IMR-90 (cell line): ENCODE measurements around the gene SLCO6A1. TPM values are rescaled to one million over a fixed set of nuclear protein-coding genes. Genes with fewer than 3 reads are reported as not detected.

Source experiments
- ATAC-seq: fragments of 200-7000 bp; cut with Tn5 transposase; 2 replicates; pipeline ENCODE4 v1.9.1; 2020; ENCODE audit warnings: low read depth, mild to moderate bottlenecking, moderate library complexity
- BruUV-seq: library from RNA; stranded (reverse); fragments of 400-500 nt; replicated peaks from 2 replicates; lab custom pipeline; 2021; lab: Mats Ljungman, UMichigan
- CTCF ChIA-PET: fragments of 300-600 bp; formaldehyde crosslinking; extraction: SDS; loops from one replicate; lab custom pipeline; 2021; ENCODE audit warnings: antibody characterized with exemption; lab: Yijun Ruan, JAX
- POLR2A ChIA-PET: fragments of 300-600 bp; sonication (Branson Sonifier 250); formaldehyde crosslinking; loops from one replicate; lab custom pipeline; 2022; ENCODE audit warnings: antibody characterized with exemption; ENCODE audit not compliant: unreplicated experiment; lab: Charles Lee
- DNase-seq: peaks from one replicate; pipeline ENCODE4 v3.0.0; 2013
- H2AFZ ChIP-seq: replicated peaks from 2 replicates; pipeline ENCODE3; 2013; ENCODE audit warnings: low read length, mild to moderate bottlenecking; ENCODE audit not compliant: poor library complexity
- H2AK5ac ChIP-seq: 2 replicates; pipeline ENCODE4 v1.6.1; 2013; ENCODE audit warnings: low read depth, low read length, inconsistent platforms
- H2AK9ac ChIP-seq: replicated peaks from 2 replicates; pipeline ENCODE3; 2013; ENCODE audit warnings: mild to moderate bottlenecking, low read depth, low read length, moderate library complexity; ENCODE audit not compliant: poor library complexity
- H2BK120ac ChIP-seq: 2 replicates; pipeline ENCODE4 v1.6.1; 2013; ENCODE audit warnings: low read depth, low read length, inconsistent platforms
- H2BK15ac ChIP-seq: 3 replicates; pipeline ENCODE4 v1.6.1; 2013; ENCODE audit warnings: low read depth, low read length, inconsistent platforms
- H2BK20ac ChIP-seq: 2 replicates; pipeline ENCODE4 v1.6.1; 2013; ENCODE audit warnings: low read depth, mild to moderate bottlenecking, inconsistent platforms, low read length, moderate library complexity
- H2BK5ac ChIP-seq: 2 replicates; pipeline ENCODE4 v1.6.1; 2013; ENCODE audit warnings: mild to moderate bottlenecking, low read depth, low read length, inconsistent platforms; ENCODE audit not compliant: poor library complexity, severe bottlenecking
- H3K14ac ChIP-seq: replicated peaks from 2 replicates; pipeline ENCODE4 v1.6.1; 2013; ENCODE audit warnings: low read depth, low read length, inconsistent platforms
- H3K18ac ChIP-seq: 2 replicates; pipeline ENCODE4 v1.6.1; 2013; ENCODE audit warnings: low read depth, low read length, control low read depth
- H3K23ac ChIP-seq: 2 replicates; pipeline ENCODE4 v1.6.1; 2013; ENCODE audit warnings: low read depth, low read length, inconsistent platforms
- H3K27ac ChIP-seq: 2 replicates; pipeline ENCODE4 v1.5.1; 2013; ENCODE audit warnings: mild to moderate bottlenecking, control low read depth, low read length; ENCODE audit not compliant: insufficient read depth
- H3K27me3 ChIP-seq: 2 replicates; pipeline ENCODE4 v1.6.1; 2013; ENCODE audit warnings: low read length; ENCODE audit not compliant: control insufficient read depth, insufficient read depth
- H3K36me3 ChIP-seq: 2 replicates; pipeline ENCODE4 v1.6.1; 2013; ENCODE audit warnings: low read length, mixed read lengths; ENCODE audit not compliant: control insufficient read depth, insufficient read depth
- H3K4ac ChIP-seq: 2 replicates; pipeline ENCODE4 v1.6.1; 2013; ENCODE audit warnings: low read depth, low read length, inconsistent platforms
- H3K4me1 ChIP-seq: 2 replicates; pipeline ENCODE4 v1.6.1; 2013; ENCODE audit warnings: low read length, mixed read lengths; ENCODE audit not compliant: control insufficient read depth, insufficient read depth
- H3K4me2 ChIP-seq: 2 replicates; pipeline ENCODE4 v1.6.1; 2013; ENCODE audit warnings: low read depth, mild to moderate bottlenecking, control low read depth, low read length, moderate library complexity
- H3K4me3 ChIP-seq: 2 replicates; pipeline ENCODE4 v1.5.1; 2013; ENCODE audit warnings: low read depth, mild to moderate bottlenecking, control low read depth, low read length, moderate library complexity; ENCODE audit not compliant: insufficient read depth
- H3K56ac ChIP-seq: 2 replicates; pipeline ENCODE4 v1.6.1; 2013; ENCODE audit warnings: low read length, inconsistent platforms; ENCODE audit not compliant: insufficient read depth; ENCODE audit errors: extremely low read depth
- H3K79me1 ChIP-seq, 2 experiments: 2 replicates each; pipeline ENCODE4 v1.6.1; 2013; ENCODE audit warnings: low read length in 2 of 2, inconsistent platforms in 1 of 2, low read depth in 1 of 2
- H3K9ac ChIP-seq: 2 replicates; pipeline ENCODE4 v1.6.1; 2013; ENCODE audit warnings: low read depth, low read length, control low read depth
- H3K9me1 ChIP-seq: 2 replicates; pipeline ENCODE4 v1.6.1; 2013; ENCODE audit warnings: low read length, inconsistent platforms; ENCODE audit not compliant: insufficient read depth
- H3K9me3 ChIP-seq: 2 replicates; pipeline ENCODE4 v1.6.1; 2013; ENCODE audit warnings: low read length; ENCODE audit not compliant: control insufficient read depth, insufficient read depth
- H4K20me1 ChIP-seq: 2 replicates; pipeline ENCODE4 v1.6.1; 2013; ENCODE audit warnings: low read length, inconsistent platforms; ENCODE audit not compliant: insufficient read depth
- H4K5ac ChIP-seq: 2 replicates; pipeline ENCODE4 v1.6.1; 2013; ENCODE audit warnings: mild to moderate bottlenecking, low read depth, low read length, control low read depth
- H4K8ac ChIP-seq, 2 experiments: 2 replicates each; pipeline ENCODE4 v1.6.1; 2013; ENCODE audit warnings: low read depth in 2 of 2, low read length in 2 of 2, control low read depth in 1 of 2, inconsistent platforms in 1 of 2
- H4K91ac ChIP-seq: 2 replicates; pipeline ENCODE4 v1.6.1; 2013; ENCODE audit warnings: low read depth, low read length, inconsistent platforms; ENCODE audit not compliant: insufficient read depth
- FOS ChIP-seq: fragments of 150-350 bp; IDR thresholded peaks from 2 replicates; pipeline ENCODE4 v1.6.1; 2016; ENCODE audit warnings: low read depth, low read length
- MAZ ChIP-seq: IDR thresholded peaks from 2 replicates; pipeline ENCODE4 v1.6.1; 2012; ENCODE audit warnings: low read depth, mild to moderate bottlenecking, low read length, improper control_type of control experiment, moderate library complexity, borderline replicate concordance
- MXI1 ChIP-seq: IDR thresholded peaks from 2 replicates; pipeline ENCODE4 v1.6.1; 2012; ENCODE audit warnings: low read depth, mild to moderate bottlenecking, low read length, moderate library complexity, borderline replicate concordance
- RAD21 ChIP-seq: IDR thresholded peaks from 2 replicates; pipeline ENCODE4 v1.6.1; 2012; ENCODE audit warnings: low read length, improper control_type of control experiment
- SMC3 ChIP-seq: fragments of 150-350 bp; IDR thresholded peaks from 2 replicates; pipeline ENCODE4 v1.6.1; 2016; ENCODE audit warnings: low read depth, mild to moderate bottlenecking, antibody characterized with exemption, low read length, moderate library complexity
- WGBS, 2 experiments: methylation state at CpG; one replicate each; pipeline versions ENCODE4 v1.1.5 to v1.1.7; 2013; ENCODE audit warnings: missing lambda C conversion rate in 2 of 2; ENCODE audit not compliant: insufficient read length in 1 of 2; ENCODE audit errors: extremely low coverage in 2 of 2; 5-methylcytosine and 5-hydroxymethylcytosine counted together
- dilution Hi-C: fragments of 300-500 bp; cut with HindIII; formaldehyde crosslinking; loops from one replicate; pipeline ENCODE4 v1.14.3; 2018; ENCODE audit warnings: low sequenced_read_pairs; ENCODE audit not compliant: unreplicated experiment
- in situ Hi-C: fragments of 300-500 bp; cut with MboI; formaldehyde crosslinking; loops from 3 replicates; pipeline ENCODE4 v1.14.3; 2019; ENCODE audit warnings: low sequenced_read_pairs, inconsistent platforms, mixed read lengths
- intact Hi-C: fragments of 100-400 bp; cut with micrococcal nuclease; formaldehyde crosslinking; loops from 2 replicates; pipeline ENCODE4 v1.10.0; 2022
- polyA plus RNA-seq, 3 experiments: library from polyadenylated mRNA; depleted of rRNA; stranded (reverse); fragments of >200 nt; gene quantifications; 2 replicates each; pipeline ENCODE4 v1.2.3, GENCODE V29; 2012; ENCODE audit warnings: low replicate concordance in 1 of 3
- total RNA-seq: library from RNA; depleted of rRNA; stranded (reverse); fragments of >200 nt; gene quantifications from 2 replicates; pipeline ENCODE4 v1.2.3, GENCODE V29; 2012

The SLCO6A1 gene
- total and polyA plus RNA-seq, 2 of the 4 experiments (the other 2 are of a cell fraction) = not detected

DNA sequence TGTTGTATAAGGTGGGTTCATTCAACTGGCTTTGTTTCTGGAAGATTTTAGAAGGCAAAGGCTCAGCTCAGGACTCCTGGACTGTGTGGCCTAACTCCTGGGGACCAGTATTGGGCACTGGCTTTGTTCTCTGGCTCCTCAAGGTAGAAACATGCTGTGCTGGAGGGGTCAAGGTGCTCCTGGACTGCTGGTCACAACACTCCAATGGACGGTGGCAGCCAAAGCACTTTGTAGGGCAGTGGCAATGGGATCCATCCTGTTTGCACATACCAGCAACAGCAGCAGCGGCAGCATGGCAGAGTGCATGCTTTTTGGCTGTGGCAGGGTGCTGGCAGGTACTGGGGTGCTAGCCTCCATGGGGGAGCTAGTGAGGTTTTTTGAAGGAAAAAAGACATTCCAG lies 65.3 kb downstream of the SLCO6A1 start:
- Histone ChIP-seq H4K5ac (no peak overlapping the region), H3K9me3 (peaks cover 2% of the 10 kb centered on the region; the same call in 1 of the 2 replicates), H3K23ac (no peak overlapping the region), H2AK5ac (no peak overlapping the region), H3K56ac (no peak overlapping the region), H3K36me3 (no peaks in the 10 kb centered on the region), H4K20me1 (no peaks in the 10 kb centered on the region), H3K4ac (no peak overlapping the region), H4K91ac (no peak overlapping the region), H3K9ac (no peak overlapping the region), H3K27me3 (no peaks in the 10 kb centered on the region), H3K27ac (no peak overlapping the region), H2BK20ac (no peak overlapping the region), H3K79me1 (no peaks in the 10 kb centered on the region), H3K9me1 (no peaks in the 10 kb centered on the region), H2AFZ (no peak overlapping the region), H2AK9ac (peak overlapping the region; percentile 28), H3K14ac (no peak overlapping the region), H3K18ac (no peak overlapping the region), H4K8ac (no peak overlapping the region), H3K4me2 (no peak overlapping the region), H3K4me3 (no peak overlapping the region), H2BK120ac (no peak overlapping the region), H3K4me1 (no peaks in the 10 kb centered on the region), H2BK15ac (no peak overlapping the region), H2BK5ac (no peak overlapping the region)
- ChIA-PET POLR2A (no interaction called here), CTCF (no interaction called here)
- no TSS peak for BruUV-seq
- ATAC-seq (no peak), DNase-seq (no peak)
- dilution Hi-C loops (no loop called here), in situ Hi-C loops (no loop called here), intact Hi-C loops (no loop called here)
- no CpG with 5 or more reads among the region's 2 CpGs for WGBS, 2 experiments
- no peak for TF ChIP-seq FOS
- no peak for TF ChIP-seq MAZ
- TF ChIP-seq MXI1 = no peak
- TF ChIP-seq SMC3 = no peak
- no peak for TF ChIP-seq RAD21
